ENCODE measurements around the gene PIK3C2G.
"Not testable (repeated sequence)": the region's sequence is repeated elsewhere in the genome, so short reads cannot be mapped to it uniquely, and the experiment has no call there.

DNA sequence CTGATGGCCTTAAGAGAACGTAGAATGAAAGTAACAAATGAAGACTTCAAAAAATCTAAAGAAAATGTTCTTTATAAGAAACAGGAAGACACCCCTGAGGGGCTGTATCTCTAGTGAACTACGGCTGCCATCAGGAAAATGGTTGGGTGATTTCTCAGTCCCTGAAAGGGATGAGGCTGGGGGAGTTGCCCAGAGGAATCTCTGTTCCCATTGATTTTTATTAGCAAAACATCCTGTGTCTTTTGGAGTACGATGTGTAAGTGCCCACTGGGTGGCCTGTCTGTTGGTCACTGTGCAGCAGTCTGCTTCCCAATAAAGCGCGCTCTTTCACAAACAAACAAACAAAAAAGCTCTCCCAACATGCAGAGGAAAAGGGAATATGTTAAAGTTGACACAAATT is 432.7 kb downstream of the PIK3C2G start:
- TF ChIP-seq, protein P1, sequence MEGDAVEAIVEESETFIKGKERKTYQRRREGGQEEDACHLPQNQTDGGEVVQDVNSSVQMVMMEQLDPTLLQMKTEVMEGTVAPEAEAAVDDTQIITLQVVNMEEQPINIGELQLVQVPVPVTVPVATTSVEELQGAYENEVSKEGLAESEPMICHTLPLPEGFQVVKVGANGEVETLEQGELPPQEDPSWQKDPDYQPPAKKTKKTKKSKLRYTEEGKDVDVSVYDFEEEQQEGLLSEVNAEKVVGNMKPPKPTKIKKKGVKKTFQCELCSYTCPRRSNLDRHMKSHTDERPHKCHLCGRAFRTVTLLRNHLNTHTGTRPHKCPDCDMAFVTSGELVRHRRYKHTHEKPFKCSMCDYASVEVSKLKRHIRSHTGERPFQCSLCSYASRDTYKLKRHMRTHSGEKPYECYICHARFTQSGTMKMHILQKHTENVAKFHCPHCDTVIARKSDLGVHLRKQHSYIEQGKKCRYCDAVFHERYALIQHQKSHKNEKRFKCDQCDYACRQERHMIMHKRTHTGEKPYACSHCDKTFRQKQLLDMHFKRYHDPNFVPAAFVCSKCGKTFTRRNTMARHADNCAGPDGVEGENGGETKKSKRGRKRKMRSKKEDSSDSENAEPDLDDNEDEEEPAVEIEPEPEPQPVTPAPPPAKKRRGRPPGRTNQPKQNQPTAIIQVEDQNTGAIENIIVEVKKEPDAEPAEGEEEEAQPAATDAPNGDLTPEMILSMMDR (IDR thresholded peaks at IDR 0.05; ENCODE audit: borderline replicate concordance, extremely low read depth, low read length, poor library complexity, severe bottlenecking): not testable (repeated sequence)
- TF ChIP-seq EZH2 (IDR thresholded peaks at IDR 0.05; ENCODE audit: borderline replicate concordance, low read depth, low read length, severe bottlenecking): not testable (repeated sequence)

All from DND-41 (cell line).